Measurements from ENCODE around the gene TMEM54.

- TF ChIP-seq HDAC2 (CRISPR knock-in tag; IDR thresholded peaks at IDR 0.05) (no peak), EZH2 (conservative IDR thresholded peaks at IDR 0.05; ENCODE audit: low read depth, low read length) (no peak), HES4 (CRISPR knock-in tag; IDR thresholded peaks at IDR 0.05; ENCODE audit: borderline replicate concordance) (no peak), ZFP36 (IDR thresholded peaks at IDR 0.05; ENCODE audit: borderline replicate concordance, low read depth, low read length, partially characterized antibody) (no peak), HOXA3 (CRISPR knock-in tag; IDR thresholded peaks at IDR 0.05) (no peak)
- TF ChIP-seq, protein P1, sequence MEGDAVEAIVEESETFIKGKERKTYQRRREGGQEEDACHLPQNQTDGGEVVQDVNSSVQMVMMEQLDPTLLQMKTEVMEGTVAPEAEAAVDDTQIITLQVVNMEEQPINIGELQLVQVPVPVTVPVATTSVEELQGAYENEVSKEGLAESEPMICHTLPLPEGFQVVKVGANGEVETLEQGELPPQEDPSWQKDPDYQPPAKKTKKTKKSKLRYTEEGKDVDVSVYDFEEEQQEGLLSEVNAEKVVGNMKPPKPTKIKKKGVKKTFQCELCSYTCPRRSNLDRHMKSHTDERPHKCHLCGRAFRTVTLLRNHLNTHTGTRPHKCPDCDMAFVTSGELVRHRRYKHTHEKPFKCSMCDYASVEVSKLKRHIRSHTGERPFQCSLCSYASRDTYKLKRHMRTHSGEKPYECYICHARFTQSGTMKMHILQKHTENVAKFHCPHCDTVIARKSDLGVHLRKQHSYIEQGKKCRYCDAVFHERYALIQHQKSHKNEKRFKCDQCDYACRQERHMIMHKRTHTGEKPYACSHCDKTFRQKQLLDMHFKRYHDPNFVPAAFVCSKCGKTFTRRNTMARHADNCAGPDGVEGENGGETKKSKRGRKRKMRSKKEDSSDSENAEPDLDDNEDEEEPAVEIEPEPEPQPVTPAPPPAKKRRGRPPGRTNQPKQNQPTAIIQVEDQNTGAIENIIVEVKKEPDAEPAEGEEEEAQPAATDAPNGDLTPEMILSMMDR (CRISPR knock-in tag; IDR thresholded peaks at IDR 0.05), result no peak
- TF ChIP-seq, protein P2, sequence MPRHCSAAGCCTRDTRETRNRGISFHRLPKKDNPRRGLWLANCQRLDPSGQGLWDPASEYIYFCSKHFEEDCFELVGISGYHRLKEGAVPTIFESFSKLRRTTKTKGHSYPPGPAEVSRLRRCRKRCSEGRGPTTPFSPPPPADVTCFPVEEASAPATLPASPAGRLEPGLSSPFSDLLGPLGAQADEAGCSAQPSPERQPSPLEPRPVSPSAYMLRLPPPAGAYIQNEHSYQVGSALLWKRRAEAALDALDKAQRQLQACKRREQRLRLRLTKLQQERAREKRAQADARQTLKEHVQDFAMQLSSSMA (CRISPR knock-in tag; IDR thresholded peaks at IDR 0.05), result no peak
These were observed 9.6 kb downstream of the TMEM54 start for GRCh38 chr1:32891630-32892029.
